SK-MEL-5 (cell line): ENCODE measurements around the gene DMBT1. TPM values are rescaled to one million over a fixed set of nuclear protein-coding genes. Genes with fewer than 3 reads are reported as not detected.
A peak's percentile ranks its signal among the peaks of the same experiment; 100 is the strongest.

Source experiments
- DNase-seq: peaks from one replicate; pipeline ENCODE4 v3.0.0-alpha.2; 2016; ENCODE audit warnings: low read depth, low spot score
- in situ Hi-C: cut with HindIII; loops from 2 replicates; pipeline ENCODE4 v1.10.0; 2016; ENCODE audit warnings: low sequenced_read_pairs, high pct_unique_total_duplicates, low pct_unique_long_range_greater_than_20kb
- polyA plus RNA-seq, 2 experiments: library from polyadenylated mRNA; depleted of rRNA; stranded (reverse); fragments of >200 nt; gene quantifications; 2 replicates each; pipeline ENCODE4 v1.2.3, GENCODE V29; 2015
- total RNA-seq: library from RNA; depleted of rRNA; stranded (reverse); fragments of >200 nt; shearing (Covaris generic); gene quantifications from 2 replicates; pipeline ENCODE4 v1.2.3, GENCODE V29; 2014; rRNA removed

Gene DMBT1
- total RNA-seq, result 0.32 and 0.42 TPM in 2 replicates
- polyA plus RNA-seq (2015; cell fraction: cytosol; rRNA removed), result 0.37 and 0.72 TPM in 2 replicates
- polyA plus RNA-seq (2015; cell fraction: nucleus; rRNA removed), result 0.57 and 1.3 TPM in 2 replicates

- DNase-seq, result no peak
- in situ Hi-C loops, result no loop called here
These were observed at the start of gene DMBT1 for GRCh38 chr10:122560279-122560804. DMBT1 (plus strand) TSS chr10:122560754; CDS start chr10:122560771, 17 bp downstream.

GRCh38 chr10:122513053-122513452, 47.5 kb upstream of the DMBT1 start:
- no peak for DNase-seq
- in situ Hi-C loops, result no loop called here

- DNase-seq, result no peak
- in situ Hi-C loops, result no loop called here
These were observed 46.3 kb upstream of the DMBT1 start for GRCh38 chr10:122514045-122514840.

DNA sequence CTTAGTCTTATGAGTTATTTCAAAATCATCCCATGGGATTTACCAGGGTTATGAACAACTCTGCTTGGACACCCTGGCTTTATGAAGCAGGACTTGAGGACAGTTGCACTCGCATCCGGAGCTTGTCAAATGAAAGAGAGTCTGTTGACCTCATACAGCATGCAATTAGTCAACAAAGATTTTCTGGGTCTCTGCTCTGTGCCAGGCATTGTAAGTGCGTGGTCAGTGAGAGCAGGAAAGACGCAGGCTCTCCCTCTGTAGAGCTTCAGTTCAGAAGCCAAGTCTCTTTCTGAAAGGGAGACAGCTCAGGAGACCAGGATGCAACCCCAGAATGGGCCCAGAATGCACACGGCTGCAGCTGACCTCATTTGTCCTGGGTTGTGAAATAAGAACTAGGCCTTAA, 45.5 kb upstream of the DMBT1 start:
- peak; percentile 4 for DNase-seq
- in situ Hi-C loops, result no loop called here

- DNase-seq, result no peak
- in situ Hi-C loops, result no loop called here
These were observed 44.8 kb upstream of the DMBT1 start for GRCh38 chr10:122515588-122516231.

- no peak for DNase-seq
- in situ Hi-C loops, result no loop called here
These were observed 43.8 kb upstream of the DMBT1 start for GRCh38 chr10:122516734-122517133.

DNA sequence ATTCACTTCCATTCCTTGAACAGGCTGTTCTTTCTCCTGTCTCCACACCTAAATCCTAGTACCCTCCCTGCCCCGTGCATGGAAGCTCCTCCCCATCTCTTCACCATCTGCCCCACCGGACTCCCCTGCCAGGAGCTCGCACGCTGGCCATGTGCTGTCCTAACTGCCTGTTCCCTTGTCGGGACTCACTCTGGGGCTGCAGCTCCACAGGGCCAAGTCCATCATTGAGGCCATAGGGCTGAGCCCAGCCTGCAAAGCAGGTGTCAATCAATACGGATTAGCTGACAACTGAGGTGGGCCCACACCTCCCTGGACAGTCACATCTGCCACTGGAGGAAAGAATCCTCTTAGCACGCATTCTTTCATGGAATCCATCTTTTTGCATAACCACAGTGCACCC, 41.4 kb upstream of the DMBT1 start:
- in situ Hi-C loops, result no loop called here
- DNase-seq, result no peak

DNA sequence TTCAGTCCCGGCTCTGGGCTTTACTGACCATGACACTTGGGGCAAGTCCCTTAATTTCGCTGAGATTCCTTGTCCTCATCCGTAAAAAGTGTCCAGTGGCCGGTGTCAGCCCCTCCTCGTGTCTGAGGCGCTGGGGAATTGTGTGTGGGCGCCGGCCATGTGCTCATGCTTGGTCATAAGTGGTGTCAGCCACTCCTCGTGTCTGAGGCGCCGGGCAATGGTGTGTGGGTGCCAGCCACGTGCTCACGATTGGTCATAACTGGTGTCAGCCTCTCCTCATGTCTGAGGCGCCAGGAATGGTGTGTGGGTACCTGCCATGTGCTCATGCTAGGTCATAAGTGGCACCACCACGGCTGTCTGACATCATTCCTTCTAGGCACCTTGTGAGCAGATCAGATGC, 40.7 kb upstream of the DMBT1 start:
- in situ Hi-C loops, result no loop called here
- DNase-seq, result no peak

DNA sequence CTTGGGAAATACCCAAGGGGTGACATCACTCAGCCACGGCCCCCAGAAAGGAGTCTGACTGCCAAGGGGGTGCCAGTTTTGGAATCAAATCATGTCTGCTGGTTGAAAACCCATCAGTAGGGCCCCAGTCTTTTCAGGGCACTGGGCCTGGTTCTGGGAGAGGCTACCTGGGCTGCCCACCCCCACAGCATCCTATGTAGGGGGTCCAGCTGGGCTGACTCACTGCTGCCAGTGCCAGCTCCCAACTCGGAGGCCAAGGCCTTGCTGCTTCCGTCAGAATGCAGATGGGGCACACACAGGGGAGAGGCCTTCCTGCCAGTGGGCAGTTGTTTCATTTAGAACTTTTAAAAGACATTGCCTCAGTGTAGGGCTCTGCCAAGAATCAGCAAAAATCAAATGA, 39.5 kb upstream of the DMBT1 start:
- in situ Hi-C loops, result no loop called here
- no peak for DNase-seq

GRCh38 chr10:122524811-122525210, 35.7 kb upstream of the DMBT1 start:
- in situ Hi-C loops, result no loop called here
- DNase-seq, result no peak

GRCh38 chr10:122525788-122526187, 34.8 kb upstream of the DMBT1 start:
- in situ Hi-C loops, result no loop called here
- DNase-seq, result peak; percentile 58

DNA sequence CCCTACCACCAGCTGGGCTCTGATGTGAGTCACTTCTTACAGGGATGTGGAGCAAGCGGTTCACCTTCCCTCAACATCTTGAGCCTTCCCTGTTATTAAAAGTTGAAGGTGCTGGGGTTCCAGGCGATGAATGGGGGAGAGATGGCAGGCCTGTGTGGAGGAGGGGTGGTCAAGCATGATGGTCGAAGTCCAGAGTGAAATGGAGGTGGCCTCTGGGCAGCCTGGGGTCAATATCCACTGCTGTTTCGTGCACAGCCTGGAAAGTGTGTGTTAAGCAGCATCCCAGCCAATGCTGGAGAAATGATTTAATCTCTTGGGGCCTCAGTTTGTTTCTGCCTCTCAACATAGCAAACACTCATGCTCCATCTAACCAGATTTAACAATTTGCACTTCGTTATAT, 33.7 kb upstream of the DMBT1 start:
- in situ Hi-C loops, result no loop called here
- no peak for DNase-seq

DNA sequence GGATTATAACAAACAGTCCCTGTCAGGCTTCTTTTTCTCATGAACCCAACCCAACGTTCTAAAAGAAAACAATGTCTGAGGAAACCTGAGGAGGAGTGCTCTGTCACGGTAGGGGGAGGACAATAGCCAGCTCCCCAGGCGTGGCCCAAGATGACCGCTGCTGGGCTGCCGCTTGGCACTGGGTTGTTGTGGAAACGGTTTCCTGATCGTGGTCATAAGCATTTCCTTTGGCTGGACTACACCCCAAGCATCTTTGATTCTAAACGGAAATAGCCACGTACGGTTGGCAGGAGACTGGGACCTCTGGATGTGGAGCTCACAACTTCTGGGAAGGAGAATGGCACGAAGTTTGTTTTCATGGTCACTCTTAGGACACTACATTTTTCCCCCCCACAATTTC, 30.4 kb upstream of the DMBT1 start:
- no peak for DNase-seq
- in situ Hi-C loops, result no loop called here

DNA sequence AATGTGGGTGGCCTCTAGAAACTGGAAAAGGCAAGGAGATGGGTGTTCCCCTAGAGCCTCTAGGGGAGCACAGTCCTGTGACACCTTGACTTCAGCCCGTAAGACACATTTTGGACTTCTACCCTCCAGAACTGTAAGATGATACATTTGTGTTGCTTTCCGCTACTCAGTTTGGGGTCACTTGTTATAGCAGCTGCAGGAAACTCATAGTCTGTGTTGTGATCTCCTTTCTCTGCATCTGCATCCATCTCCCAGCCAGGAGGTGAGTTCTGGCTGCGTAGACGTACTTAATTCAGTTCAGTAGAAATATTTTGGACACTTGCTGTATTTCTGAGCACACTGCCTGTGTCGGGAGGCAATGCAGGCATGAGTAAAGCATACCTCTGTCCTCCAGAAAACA, 29.3 kb upstream of the DMBT1 start:
- DNase-seq, result no peak
- in situ Hi-C loops, result no loop called here

DNA sequence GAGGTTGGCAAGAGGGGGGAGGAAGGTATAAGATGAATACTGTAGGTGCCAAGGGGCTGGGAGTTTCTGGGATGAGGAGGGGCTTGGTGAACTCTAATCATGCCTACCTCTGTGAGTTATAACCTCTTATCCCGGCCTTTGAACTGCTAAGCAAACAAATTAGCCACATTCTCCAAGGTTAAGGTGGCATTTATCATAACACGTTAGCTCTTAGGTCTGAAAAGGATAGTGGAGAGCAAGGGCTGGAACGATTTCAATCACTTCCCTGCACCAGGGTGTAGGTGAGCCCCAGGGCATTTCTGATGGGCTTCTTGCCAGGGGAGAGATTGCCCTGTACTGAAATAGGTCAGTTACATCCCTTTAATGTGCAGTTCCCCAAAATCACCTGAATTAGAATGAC, 28.6 kb upstream of the DMBT1 start:
- DNase-seq, result no peak
- in situ Hi-C loops, result no loop called here

GRCh38 chr10:122532601-122533296, 27.8 kb upstream of the DMBT1 start:
- in situ Hi-C loops, result no loop called here
- DNase-seq, result no peak

- in situ Hi-C loops, result no loop called here
- no peak for DNase-seq
These were observed 23.0 kb upstream of the DMBT1 start for GRCh38 chr10:122537545-122537944.

DNA sequence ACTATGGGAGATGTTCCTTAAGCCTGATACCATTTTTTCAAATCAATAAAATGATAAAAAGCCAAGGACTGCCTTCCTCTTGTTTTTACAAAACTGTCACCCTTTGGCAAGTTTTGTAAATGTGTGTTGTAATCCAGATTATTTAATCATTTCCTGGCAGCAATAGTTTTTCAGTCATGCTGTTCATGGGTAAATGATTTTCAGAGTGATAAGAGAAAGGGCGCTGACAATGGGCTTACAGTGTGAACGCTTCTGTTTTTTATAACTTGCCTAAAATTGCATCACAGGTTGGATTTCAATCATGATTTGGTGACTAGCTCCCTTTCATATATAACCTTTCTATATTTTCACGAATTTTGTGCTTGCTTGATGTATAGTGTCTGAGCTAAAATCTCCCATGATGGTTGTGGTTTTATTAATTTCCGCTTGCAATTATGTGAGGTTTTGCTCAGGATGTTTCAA, 19.0 kb upstream of the DMBT1 start:
- peak; percentile 96 for DNase-seq
- in situ Hi-C loops, result no loop called here
